Liver (tissue), 9 donors: Measurements from ENCODE around the gene TBC1D5. TPM values are rescaled to one million over a fixed set of nuclear protein-coding genes. Genes with fewer than 3 reads are reported as not detected.

Source experiments
- DNase-seq: peaks from one replicate; pipeline ENCODE4 v3.0.0-alpha.2; 2017; ENCODE audit warnings: low spot score
- H3K27ac ChIP-seq, 2 donors: one replicate each; pipeline ENCODE4 v1.7.0; 2013; ENCODE audit warnings: inconsistent platforms in 2 of 2, low read length in 2 of 2, control low read depth in 1 of 2, low read depth in 1 of 2, mild to moderate bottlenecking in 1 of 2
- H3K27me3 ChIP-seq, 4 donors: one replicate each; pipeline versions ENCODE4 v1.6.1 to v1.7.0; 2013; ENCODE audit warnings: low read length in 3 of 4, inconsistent platforms in 1 of 4, mild to moderate bottlenecking in 1 of 4, moderate library complexity in 1 of 4; ENCODE audit not compliant: control insufficient read depth in 4 of 4, insufficient read depth in 4 of 4
- H3K36me3 ChIP-seq, 4 donors: one replicate each; pipeline versions ENCODE4 v1.6.1 to v1.7.0; 2013; ENCODE audit warnings: low read length in 3 of 4, mild to moderate bottlenecking in 3 of 4, low read depth in 1 of 4, moderate library complexity in 1 of 4; ENCODE audit not compliant: control insufficient read depth in 4 of 4, insufficient read depth in 3 of 4
- H3K4me1 ChIP-seq, 4 donors: one replicate each; pipeline versions ENCODE4 v1.6.1 to v1.7.0; 2013; ENCODE audit warnings: low read length in 3 of 4, mild to moderate bottlenecking in 3 of 4, moderate library complexity in 1 of 4; ENCODE audit not compliant: control insufficient read depth in 4 of 4, insufficient read depth in 4 of 4
- H3K4me3 ChIP-seq, 3 donors: one replicate each; pipeline versions ENCODE4 v1.6.1 to v1.7.0; 2013; ENCODE audit warnings: low read length in 3 of 3, control low read depth in 1 of 3, low read depth in 1 of 3, mild to moderate bottlenecking in 1 of 3
- H3K9ac ChIP-seq, 2 donors: one replicate each; pipeline ENCODE4 v1.7.0; 2013; ENCODE audit warnings: low read length in 2 of 2, mild to moderate bottlenecking in 2 of 2, moderate library complexity in 2 of 2, control low read depth in 1 of 2, low read depth in 1 of 2
- H3K9me3 ChIP-seq, 4 donors: one replicate each; pipeline versions ENCODE4 v1.6.1 to v1.7.0; 2013; ENCODE audit warnings: low read length in 3 of 4; ENCODE audit not compliant: control insufficient read depth in 4 of 4
- ATF3 ChIP-seq: IDR thresholded peaks from 2 replicates; pipeline ENCODE4 v1.6.1; 2016; ENCODE audit warnings: antibody characterized with exemption
- CTCF ChIP-seq: fragments of 150-350 bp; IDR thresholded peaks from 2 replicates; pipeline ENCODE4 v1.5.1; 2017; ENCODE audit warnings: improper control_type of control experiment, low read depth, low read length; ENCODE audit not compliant: missing input control
- EGR1 ChIP-seq, 2 donors: IDR thresholded peaks; 2 replicates each; pipeline ENCODE4 v1.6.1; 2016 to 2018; ENCODE audit warnings: antibody characterized with exemption in 2 of 2, low read depth in 2 of 2
- FOXA1 ChIP-seq: IDR thresholded peaks from 2 replicates; pipeline ENCODE4 v1.6.1; 2016; ENCODE audit warnings: antibody characterized with exemption
- FOXA2 ChIP-seq: IDR thresholded peaks from 2 replicates; pipeline ENCODE4 v1.6.1; 2016; ENCODE audit warnings: antibody characterized with exemption
- GABPA ChIP-seq, 2 donors: IDR thresholded peaks in 1 of 2; conservative IDR thresholded peaks in 1 of 2; 2 replicates each; pipeline ENCODE4 v1.6.1; 2016; ENCODE audit warnings: antibody characterized with exemption in 2 of 2, mild to moderate bottlenecking in 1 of 2, moderate library complexity in 1 of 2
- HNF4A ChIP-seq, 2 donors: conservative IDR thresholded peaks; 2 replicates each; pipeline ENCODE4 v1.6.1; 2016; ENCODE audit warnings: antibody characterized with exemption in 2 of 2, mild to moderate bottlenecking in 2 of 2
- HNF4G ChIP-seq: IDR thresholded peaks from 2 replicates; pipeline ENCODE4 v1.6.1; 2016; ENCODE audit warnings: antibody characterized with exemption
- MAX ChIP-seq: IDR thresholded peaks from 2 replicates; pipeline ENCODE4 v1.6.1; 2016; ENCODE audit warnings: antibody characterized with exemption
- RAD21 ChIP-seq, 2 donors: IDR thresholded peaks; 2 replicates each; pipeline ENCODE4 v1.6.1; 2016; ENCODE audit warnings: antibody characterized with exemption in 2 of 2, mild to moderate bottlenecking in 2 of 2
- REST ChIP-seq: IDR thresholded peaks from 2 replicates; pipeline ENCODE4 v1.6.1; 2016; ENCODE audit warnings: antibody characterized with exemption, mild to moderate bottlenecking
- RXRA ChIP-seq, 2 donors: IDR thresholded peaks; 2 replicates each; pipeline ENCODE4 v1.6.1; 2017 to 2018; ENCODE audit warnings: antibody characterized with exemption in 2 of 2, mild to moderate bottlenecking in 1 of 2
- SP1 ChIP-seq: IDR thresholded peaks from 2 replicates; pipeline ENCODE4 v1.6.1; 2018; ENCODE audit warnings: antibody characterized with exemption, mild to moderate bottlenecking
- TAF1 ChIP-seq: conservative IDR thresholded peaks from 2 replicates; pipeline ENCODE4 v1.6.1; 2016; ENCODE audit warnings: antibody characterized with exemption, mild to moderate bottlenecking
- YY1 ChIP-seq: IDR thresholded peaks from 2 replicates; pipeline ENCODE4 v1.6.1; 2016; ENCODE audit warnings: antibody characterized with exemption, mild to moderate bottlenecking
- WGBS: extraction: QIAGEN DNeasy Blood & Tissue Kit; methylation state at CpG from one replicate; pipeline ENCODE4 v1.1.7; 2013; 5-methylcytosine and 5-hydroxymethylcytosine counted together
- polyA plus RNA-seq, 2 donors: library from polyadenylated mRNA; stranded (reverse) in 1 of 2; unstranded in 1 of 2; fragments of 200-250 nt in 1 of 2; fragments of >200 nt in 1 of 2; fragmentation: Nextera tagmentation in 1 of 2; extraction: Ambion mirVana in 1 of 2; gene quantifications; one replicate each; pipeline versions ENCODE4 v1.2.1 to v1.2.3, GENCODE V29; 2013 to 2015
- total RNA-seq, 2 donors: library from RNA; depleted of rRNA; stranded (reverse); fragments of >200 nt; gene quantifications; one replicate each; pipeline ENCODE4 v1.2.3, GENCODE V29; 2014
- donor health status: healthy.
- donor health status: healthy.
- donor health status: healthy.
- donor health status: healthy.
- donor health status: healthy.

TBC1D5 gene
- total and polyA plus RNA-seq, 4 donors, result 9.1 to 45.6 (median 25.6) TPM

GRCh38 chr3:17510265-17510664 is 232.2 kb downstream of the TBC1D5 start:
- Histone ChIP-seq H3K9me3 (no peaks in the 10 kb centered on the region), H3K36me3 (peaks cover 0 to 3% (median 0%) of the 10 kb centered on the region in 4 donors), H3K4me1 (no peaks in the 10 kb centered on the region), H3K4me3 (no peak overlapping the region), H3K27ac (no peak overlapping the region), H3K27me3 (no peaks in the 10 kb centered on the region), H3K9ac (no peak overlapping the region)
- WGBS, result 90% methylated on average over 4 of the region's 4 CpGs
- no peak for TF ChIP-seq ATF3
- no peak for TF ChIP-seq RXRA (IDR thresholded peaks at IDR 0.05)
- TF ChIP-seq MAX, result no peak
- TF ChIP-seq RAD21 (IDR thresholded peaks at IDR 0.05), result no peak
- no peak for TF ChIP-seq FOXA1
- no peak for DNase-seq

GRCh38 chr3:17508180-17508752 is 234.2 kb downstream of the TBC1D5 start:
- H3K4me3 ChIP-seq, result no peak overlapping the region
- no peak overlapping the region for H3K27ac ChIP-seq
- no peaks in the 10 kb centered on the region for H3K4me1 ChIP-seq
- peaks cover 0 to 3% (median 0%) of the 10 kb centered on the region in 4 donors for H3K36me3 ChIP-seq
- WGBS, result 96% methylated on average over 4 of the region's 4 CpGs
- H3K9ac ChIP-seq, result no peak overlapping the region
- no peaks in the 10 kb centered on the region for H3K9me3 ChIP-seq
- no peak for DNase-seq
- H3K27me3 ChIP-seq, result no peaks in the 10 kb centered on the region
- TF ChIP-seq REST (no peak), FOXA1 (no peak), EGR1 (IDR thresholded peaks at IDR 0.05; ENCODE audit: low read depth in 2 of 2) (no peak), ATF3 (no peak), MAX (no peak), HNF4G (no peak), TAF1 (no peak), GABPA (IDR thresholded peaks at IDR 0.05 in 1 of 2, conservative IDR thresholded peaks at IDR 0.05 in 1 of 2) (no peak), SP1 (no peak), CTCF (no peak), HNF4A (conservative IDR thresholded peaks at IDR 0.05) (no peak), RAD21 (IDR thresholded peaks at IDR 0.05) (no peak), FOXA2 (no peak), YY1 (no peak)
